ENCODE results near the gene USP34.

The USP34 gene

DNA sequence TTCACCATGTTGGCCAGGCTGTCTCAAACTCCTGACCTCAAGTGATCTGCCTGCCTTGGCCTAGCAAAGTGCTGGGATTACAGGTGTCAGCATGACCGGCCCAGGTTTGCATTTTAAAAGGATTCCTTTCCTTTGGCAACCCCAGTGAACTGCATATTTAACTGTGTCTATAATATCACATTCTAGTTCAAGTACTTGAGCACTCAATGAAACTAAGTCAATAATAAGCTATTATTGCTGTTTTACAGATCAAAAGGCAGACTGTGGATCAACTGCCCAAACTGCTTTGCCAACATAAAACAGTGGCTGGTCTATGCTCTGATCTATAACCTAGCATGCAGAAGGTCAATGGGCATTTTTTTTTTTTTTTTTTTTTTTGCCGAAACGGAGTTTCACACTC lies 144.5 kb downstream of the USP34 start:
- DNase-seq (ENCODE audit: low spot score in 2 of 2) (no peak), ATAC-seq (ENCODE audit: low read depth) (no peak)
- Mint-ChIP-seq H3K4me1 (no peaks in the 10 kb centered on the region), H3K36me3 (peaks cover 23% of the 10 kb centered on the region), H3K4me3 (no peak overlapping the region), H3K9me3 (no peaks in the 10 kb centered on the region), H3K27me3 (no peaks in the 10 kb centered on the region), H3K27ac (no peak overlapping the region)

DNA sequence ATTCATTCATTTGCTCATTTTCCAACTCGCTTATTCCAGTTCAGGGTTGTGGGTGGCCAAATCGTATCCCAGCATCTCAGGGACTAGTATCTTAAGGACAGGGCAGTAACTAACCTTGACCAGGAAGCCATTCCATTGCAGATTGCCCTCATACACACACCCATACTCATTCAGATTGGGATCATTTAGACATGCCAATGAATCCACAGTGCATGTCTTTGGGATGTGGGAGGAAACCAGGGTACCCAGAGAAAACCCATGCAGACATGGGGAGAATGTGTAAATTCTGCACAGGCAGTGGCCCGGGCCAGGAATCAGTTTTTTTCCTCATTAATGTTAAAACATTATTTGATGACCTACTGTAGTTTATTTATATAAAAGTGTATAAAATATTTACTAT lies 150.7 kb downstream of the USP34 start:
- no peaks in the 10 kb centered on the region for H3K4me1 Mint-ChIP-seq
- H3K27ac Mint-ChIP-seq: no peak overlapping the region
- peaks cover 14% of the 10 kb centered on the region for H3K36me3 Mint-ChIP-seq
- H3K9me3 Mint-ChIP-seq: no peaks in the 10 kb centered on the region
- H3K4me3 Mint-ChIP-seq: no peak overlapping the region
- DNase-seq (ENCODE audit: low spot score in 2 of 2) (no peak), ATAC-seq (ENCODE audit: low read depth) (no peak)
- no peaks in the 10 kb centered on the region for H3K27me3 Mint-ChIP-seq

DNA sequence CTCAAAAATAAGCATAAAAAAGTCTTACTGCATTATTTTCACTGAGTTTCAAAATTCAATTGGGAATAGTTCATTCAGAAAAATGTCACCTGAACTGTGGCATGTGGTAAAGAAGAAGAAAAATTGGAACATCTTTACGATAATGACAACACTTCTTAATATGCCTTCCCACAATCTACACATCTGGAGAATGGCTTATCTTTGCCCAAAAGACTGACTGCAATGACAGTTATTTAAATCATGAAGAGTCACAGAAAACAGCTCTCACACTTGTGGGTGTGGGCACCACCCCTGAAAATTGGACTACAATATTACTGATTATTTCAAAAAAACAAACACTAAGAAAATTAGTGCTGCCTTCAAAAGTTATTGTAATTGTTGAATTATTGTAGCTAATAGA lies 152.3 kb downstream of the USP34 start:
- H3K4me1 Mint-ChIP-seq: no peaks in the 10 kb centered on the region
- no peak for DNase-seq (ENCODE audit: low spot score in 2 of 2)

DNA sequence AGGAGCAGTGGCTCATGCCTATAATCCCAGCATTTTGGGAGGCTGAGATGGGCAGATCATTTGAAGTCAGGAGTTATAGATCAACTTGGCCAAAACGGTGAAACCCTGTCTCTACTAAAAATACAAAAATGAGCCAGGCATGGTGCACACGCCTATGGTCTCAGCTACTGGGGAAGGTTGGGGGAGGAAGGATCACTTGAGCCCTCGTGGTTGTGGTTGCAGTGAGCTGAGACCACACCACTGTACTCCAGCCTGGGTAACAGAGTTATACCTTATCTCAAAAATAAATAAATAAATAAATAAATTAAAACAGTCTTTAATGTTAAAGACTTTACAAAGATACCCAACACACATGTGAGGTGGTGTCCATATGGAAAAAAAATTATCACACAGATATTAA lies 174.9 kb downstream of the USP34 start:
- H3K27ac Mint-ChIP-seq: no peak overlapping the region
- no peaks in the 10 kb centered on the region for H3K4me1 Mint-ChIP-seq
- DNase-seq (ENCODE audit: low spot score in 2 of 2) (no peak), ATAC-seq (ENCODE audit: low read depth) (no peak)
- H3K9me3 Mint-ChIP-seq: no peaks in the 10 kb centered on the region
- H3K36me3 Mint-ChIP-seq: peaks cover 38% of the 10 kb centered on the region
- no peaks in the 10 kb centered on the region for H3K27me3 Mint-ChIP-seq
- no peak overlapping the region for H3K4me3 Mint-ChIP-seq

More for the DNA sequence above, 152.3 kb downstream of the USP34 start:
- Mint-ChIP-seq H3K27ac (no peak overlapping the region), H3K27me3 (no peaks in the 10 kb centered on the region), H3K4me3 (no peak overlapping the region), H3K9me3 (no peaks in the 10 kb centered on the region), H3K36me3 (peaks cover 18% of the 10 kb centered on the region)
- ATAC-seq (ENCODE audit: low read depth): no peak

DNA sequence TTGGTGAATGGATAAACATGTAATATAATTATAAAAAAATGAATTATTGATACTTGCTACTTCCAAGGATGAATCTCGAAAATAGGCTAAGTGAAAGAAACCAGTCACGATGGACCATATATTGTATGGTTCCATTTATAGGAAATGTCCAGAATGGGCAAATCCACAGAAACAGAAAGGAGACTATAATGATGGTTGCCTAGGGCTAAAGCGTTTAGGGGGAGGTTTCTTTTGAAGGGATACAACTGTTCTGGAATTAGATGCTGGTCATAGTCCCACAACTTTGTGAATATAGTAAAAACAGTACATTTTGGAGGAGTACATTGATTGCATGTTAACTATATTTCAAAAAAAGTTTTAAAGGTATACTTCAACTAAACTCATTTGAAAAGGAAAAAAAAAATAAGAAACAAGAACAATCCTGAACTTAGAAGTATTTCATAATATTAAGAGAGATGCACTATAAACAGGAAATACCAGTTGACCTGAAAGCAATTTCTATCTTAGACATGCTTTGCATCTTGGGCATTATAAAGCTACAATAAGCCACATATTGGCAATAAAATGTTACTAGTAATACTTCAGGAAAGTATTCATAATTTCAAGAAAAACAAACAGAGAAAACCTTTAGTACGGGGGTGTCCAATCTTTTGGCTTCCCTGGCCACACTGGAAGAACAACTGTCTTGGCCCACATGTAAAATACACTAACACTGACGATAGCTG lies 178.9 kb downstream of the USP34 start:
- H3K4me1 Mint-ChIP-seq: no peaks in the 10 kb centered on the region
- DNase-seq (ENCODE audit: low spot score in 2 of 2) (no peak), ATAC-seq (ENCODE audit: low read depth) (no peak)
- no peaks in the 10 kb centered on the region for H3K27me3 Mint-ChIP-seq
- H3K4me3 Mint-ChIP-seq: no peak overlapping the region
- H3K36me3 Mint-ChIP-seq: peaks cover 40% of the 10 kb centered on the region
- H3K27ac Mint-ChIP-seq: no peak overlapping the region
- no peaks in the 10 kb centered on the region for H3K9me3 Mint-ChIP-seq

DNA sequence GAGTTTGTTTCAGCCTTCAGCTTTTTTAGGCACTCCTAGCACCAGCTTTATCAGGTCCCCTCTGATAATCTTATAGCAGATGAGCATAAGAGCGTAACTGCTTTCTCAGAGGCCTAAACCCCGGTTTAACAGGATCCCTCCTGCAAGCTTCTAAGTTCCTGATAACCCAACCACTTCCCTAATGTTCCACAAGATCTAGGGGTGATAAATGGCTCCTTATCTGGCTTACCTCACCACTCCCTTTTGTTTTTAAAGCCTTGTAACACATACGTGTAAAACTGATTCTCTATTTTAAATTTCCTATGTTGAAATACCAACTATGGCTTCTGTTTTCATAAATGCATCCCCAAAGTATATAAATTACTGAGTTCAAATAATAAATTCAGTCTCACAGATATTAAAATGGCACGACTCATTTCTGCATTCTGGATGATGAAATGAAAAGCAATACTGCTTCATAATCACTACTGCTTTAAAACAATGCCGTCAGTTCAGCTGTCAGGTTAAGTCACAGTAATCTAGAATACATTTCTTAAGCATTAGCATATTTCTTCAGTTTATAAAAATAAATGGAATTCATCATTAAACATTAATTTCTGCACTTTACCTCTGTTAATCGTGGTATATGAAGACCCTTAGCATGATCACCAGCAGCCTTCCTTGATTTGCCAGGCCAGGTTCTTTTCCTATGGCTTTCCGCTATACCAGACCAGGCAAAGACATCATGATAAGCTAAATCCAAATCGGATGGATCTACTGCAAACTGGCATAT lies 182.6 kb downstream of the USP34 start:
- no peak overlapping the region for H3K4me3 Mint-ChIP-seq
- no peaks in the 10 kb centered on the region for H3K9me3 Mint-ChIP-seq
- no peak for DNase-seq (ENCODE audit: low spot score in 2 of 2)
- H3K27me3 Mint-ChIP-seq: no peaks in the 10 kb centered on the region
- H3K36me3 Mint-ChIP-seq: peaks cover 33% of the 10 kb centered on the region
- H3K4me1 Mint-ChIP-seq: no peaks in the 10 kb centered on the region
- ATAC-seq (ENCODE audit: low read depth): no peak
- H3K27ac Mint-ChIP-seq: peak overlapping the region; percentile 58

DNA sequence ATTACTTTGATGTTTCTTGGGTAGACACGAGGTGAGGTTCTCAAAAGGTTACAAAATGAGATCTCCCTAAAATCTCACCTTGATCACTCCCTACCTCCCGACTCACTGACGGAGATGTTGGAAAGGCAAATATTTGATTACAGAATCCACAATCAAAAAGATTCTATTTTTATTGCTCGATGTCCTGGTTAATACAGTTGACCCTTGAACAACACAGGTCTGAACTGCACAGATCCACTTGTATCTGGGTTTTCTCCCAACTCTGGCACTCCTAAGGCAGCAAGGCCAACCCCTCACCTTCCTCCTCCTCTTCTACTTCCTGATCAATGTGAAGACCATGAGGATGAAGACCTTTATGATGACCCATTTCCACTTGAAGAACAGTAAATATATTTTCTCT lies 183.6 kb downstream of the USP34 start:
- peaks cover 32% of the 10 kb centered on the region for H3K36me3 Mint-ChIP-seq
- no peak for DNase-seq (ENCODE audit: low spot score in 2 of 2)

DNA sequence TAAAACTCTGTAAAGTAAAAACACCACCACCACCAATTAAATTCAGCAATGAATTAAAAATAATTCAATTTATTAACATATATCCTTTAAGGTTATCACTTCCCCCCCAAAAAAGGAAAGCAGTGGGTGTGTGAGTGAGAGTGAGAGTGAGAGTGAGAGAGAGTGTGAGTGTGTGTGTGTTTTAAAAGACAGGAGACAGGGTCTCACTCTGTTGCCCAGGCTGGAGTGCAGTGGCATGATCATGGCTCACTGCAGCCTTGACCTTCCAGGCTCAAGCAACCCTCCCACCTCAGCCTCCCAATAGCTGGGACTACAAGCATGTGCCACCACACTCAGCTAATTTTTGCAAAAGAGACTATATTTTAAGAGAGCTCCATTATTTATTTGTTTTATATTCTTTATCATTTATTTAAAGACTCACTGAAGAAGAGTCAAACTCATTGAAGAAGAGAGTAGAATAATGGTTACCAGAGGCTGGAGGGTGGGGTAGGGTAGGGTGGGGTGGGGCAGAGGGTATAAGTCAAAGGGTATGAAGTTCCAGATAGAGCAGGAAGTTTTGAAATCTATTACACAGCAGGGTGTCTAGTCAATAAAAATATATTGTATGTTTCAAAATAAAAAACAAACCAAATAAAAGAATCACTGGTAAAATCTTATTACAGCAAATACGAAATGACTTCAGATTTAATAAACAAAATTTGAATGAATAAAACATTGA lies 187.3 kb downstream of the USP34 start:
- Mint-ChIP-seq H3K4me1 (no peaks in the 10 kb centered on the region), H3K9me3 (no peaks in the 10 kb centered on the region), H3K4me3 (no peak overlapping the region), H3K36me3 (peaks cover 23% of the 10 kb centered on the region), H3K27me3 (no peaks in the 10 kb centered on the region), H3K27ac (no peak overlapping the region)
- ATAC-seq (ENCODE audit: low read depth) (no peak), DNase-seq (ENCODE audit: low spot score in 2 of 2) (no peak)

More for the DNA sequence above, 183.6 kb downstream of the USP34 start:
- no peak overlapping the region for H3K27ac Mint-ChIP-seq
- no peak for ATAC-seq (ENCODE audit: low read depth)
- no peaks in the 10 kb centered on the region for H3K9me3 Mint-ChIP-seq
- H3K27me3 Mint-ChIP-seq: no peaks in the 10 kb centered on the region
- no peaks in the 10 kb centered on the region for H3K4me1 Mint-ChIP-seq
- no peak overlapping the region for H3K4me3 Mint-ChIP-seq

DNA sequence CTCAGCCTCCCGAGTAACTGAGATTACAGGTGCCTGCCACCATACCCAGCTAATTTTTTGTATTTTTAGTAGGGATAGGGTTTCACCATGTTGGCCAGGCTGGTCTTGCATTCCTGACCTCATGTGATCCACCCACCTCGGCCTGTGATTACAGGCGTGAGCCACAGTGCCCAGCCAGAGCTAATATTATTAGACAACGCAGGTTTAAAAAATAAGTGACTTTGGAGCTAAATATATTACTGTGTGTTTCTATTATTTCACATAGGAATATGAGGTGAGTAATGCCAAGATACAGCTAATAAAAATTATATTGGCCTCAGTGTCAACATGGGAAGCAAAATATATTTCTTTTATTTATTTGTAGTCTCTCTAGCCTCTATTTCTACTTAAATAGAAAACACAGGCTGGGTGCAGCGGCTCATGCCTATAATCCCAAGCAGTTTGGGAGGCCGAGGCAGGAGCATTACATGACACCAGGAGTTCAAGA lies 188.7 kb downstream of the USP34 start:
- no peak overlapping the region for H3K4me3 Mint-ChIP-seq
- no peaks in the 10 kb centered on the region for H3K27me3 Mint-ChIP-seq
- no peak for ATAC-seq (ENCODE audit: low read depth)
- H3K9me3 Mint-ChIP-seq: no peaks in the 10 kb centered on the region
- DNase-seq (ENCODE audit: low spot score in 2 of 2): no peak
- H3K36me3 Mint-ChIP-seq: peaks cover 18% of the 10 kb centered on the region
- no peak overlapping the region for H3K27ac Mint-ChIP-seq
- H3K4me1 Mint-ChIP-seq: no peaks in the 10 kb centered on the region

DNA sequence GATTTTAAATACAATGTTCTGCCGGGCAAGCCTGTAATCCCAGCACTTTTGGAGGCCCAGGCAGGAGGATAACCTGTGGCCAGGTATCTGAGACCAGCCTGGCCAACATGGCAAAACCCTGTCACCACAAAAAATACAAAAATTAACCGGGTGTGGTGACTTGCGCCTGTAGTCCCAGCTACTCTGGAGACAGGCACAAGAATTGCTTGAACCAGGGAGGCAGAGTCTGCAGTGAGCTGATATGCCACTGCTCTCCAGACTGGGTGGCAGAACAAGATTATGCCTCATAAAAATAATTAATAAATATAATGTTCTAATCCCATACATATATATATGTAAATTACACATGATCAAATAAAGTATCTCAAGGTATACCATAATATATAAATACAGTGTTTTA lies 189.6 kb downstream of the USP34 start:
- Mint-ChIP-seq H3K4me1 (no peaks in the 10 kb centered on the region), H3K27ac (no peak overlapping the region), H3K9me3 (no peaks in the 10 kb centered on the region), H3K27me3 (no peaks in the 10 kb centered on the region), H3K36me3 (peaks cover 16% of the 10 kb centered on the region), H3K4me3 (no peak overlapping the region)
- ATAC-seq (ENCODE audit: low read depth) (no peak), DNase-seq (ENCODE audit: low spot score in 2 of 2) (no peak)

DNA sequence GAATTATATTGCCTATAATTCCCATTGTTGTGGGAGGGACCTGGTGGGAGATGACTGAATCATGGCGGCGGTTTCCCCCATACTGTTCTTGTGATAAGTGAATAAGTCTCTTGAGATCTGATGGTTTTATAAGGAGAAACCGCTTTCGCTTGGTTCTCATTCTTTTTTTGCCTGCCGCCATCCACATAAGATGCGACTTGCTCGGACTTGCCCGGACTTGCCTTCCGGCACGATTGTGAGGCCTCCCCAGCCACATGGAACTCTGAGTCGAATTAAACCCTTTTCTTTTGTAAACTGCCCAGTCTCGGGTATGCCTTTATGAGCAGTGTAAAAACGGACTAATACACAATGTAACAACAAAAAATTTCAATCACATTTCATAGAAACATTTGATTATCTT lies 193.1 kb downstream of the USP34 start:
- Mint-ChIP-seq H3K27me3 (no peaks in the 10 kb centered on the region), H3K36me3 (peaks cover 15% of the 10 kb centered on the region), H3K4me1 (no peaks in the 10 kb centered on the region), H3K27ac (no peak overlapping the region), H3K4me3 (no peak overlapping the region), H3K9me3 (no peaks in the 10 kb centered on the region)
- DNase-seq (ENCODE audit: low spot score in 2 of 2): no peak
- no peak for ATAC-seq (ENCODE audit: low read depth)

DNA sequence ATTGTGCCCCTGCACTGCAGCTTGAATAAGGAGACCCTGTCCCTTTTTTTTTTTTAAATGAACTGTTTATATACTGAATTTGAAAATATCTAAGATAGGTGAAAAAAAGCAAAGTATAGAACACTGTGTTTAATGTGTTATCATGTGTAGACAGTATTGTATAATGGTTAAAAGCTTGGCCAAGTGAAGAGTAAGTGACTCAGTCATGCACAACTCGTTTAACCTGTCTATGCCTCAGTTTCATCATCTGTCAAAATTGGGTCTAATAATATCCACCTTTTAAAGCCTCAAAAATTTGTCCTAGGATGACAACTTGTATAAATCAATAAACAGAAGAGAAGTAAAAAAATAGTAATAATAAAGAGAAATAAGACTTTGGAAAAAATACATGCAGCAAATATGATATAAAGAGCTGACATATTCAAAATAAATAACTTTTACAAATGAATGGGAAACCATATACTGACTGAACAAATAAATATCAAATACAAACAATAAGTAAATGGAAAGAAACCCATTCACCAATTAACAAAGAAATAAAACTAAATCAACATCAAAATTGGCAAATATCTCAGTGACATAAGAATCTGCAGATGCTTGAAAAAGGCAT lies 195.2 kb downstream of the USP34 start:
- DNase-seq (ENCODE audit: low spot score in 2 of 2) (no peak), ATAC-seq (ENCODE audit: low read depth) (no peak)
- no peaks in the 10 kb centered on the region for H3K4me1 Mint-ChIP-seq
- H3K27ac Mint-ChIP-seq: no peak overlapping the region
- H3K9me3 Mint-ChIP-seq: no peaks in the 10 kb centered on the region
- no peak overlapping the region for H3K4me3 Mint-ChIP-seq
- H3K36me3 Mint-ChIP-seq: peaks cover 22% of the 10 kb centered on the region
- H3K27me3 Mint-ChIP-seq: no peaks in the 10 kb centered on the region

DNA sequence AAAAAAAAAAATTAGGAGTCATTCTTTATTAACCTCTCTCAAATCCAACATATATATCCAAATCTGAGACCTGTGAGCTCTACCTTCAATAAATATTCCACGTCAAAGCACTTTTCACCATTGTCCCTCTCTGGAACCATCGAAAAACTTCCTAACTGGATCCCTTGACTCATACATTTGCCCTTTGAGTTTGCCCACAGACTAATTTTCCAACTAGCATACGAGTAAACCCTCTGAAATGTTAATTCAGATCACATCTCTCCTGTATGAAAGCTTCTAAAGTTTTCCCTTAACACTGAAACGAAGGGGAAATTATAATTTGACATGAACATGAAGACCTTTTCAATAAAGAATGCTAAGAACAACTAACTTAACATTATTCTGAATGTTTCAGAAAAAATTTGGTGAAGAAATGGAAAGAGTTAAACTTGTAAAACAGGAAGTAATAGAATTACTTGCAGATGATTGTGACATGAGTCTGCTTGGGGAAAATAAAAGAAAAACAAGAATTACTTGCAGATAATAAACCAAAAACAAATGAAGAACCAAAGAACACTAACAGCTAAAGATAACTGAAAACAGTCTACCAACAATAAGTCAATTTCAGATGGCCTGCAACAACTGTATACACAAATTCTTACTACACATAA lies 198.3 kb downstream of the USP34 start:
- no peak overlapping the region for H3K27ac Mint-ChIP-seq

More for the DNA sequence above, 198.3 kb downstream of the USP34 start:
- Mint-ChIP-seq H3K9me3 (no peaks in the 10 kb centered on the region), H3K36me3 (peaks cover 17% of the 10 kb centered on the region), H3K4me1 (no peaks in the 10 kb centered on the region), H3K27me3 (no peaks in the 10 kb centered on the region), H3K4me3 (no peak overlapping the region)
- DNase-seq (ENCODE audit: low spot score in 2 of 2) (no peak), ATAC-seq (ENCODE audit: low read depth) (no peak)

Measured in memory B cell (primary cell).